ENCODE data around the gene ZNF521.

ZNF521 gene

DNA sequence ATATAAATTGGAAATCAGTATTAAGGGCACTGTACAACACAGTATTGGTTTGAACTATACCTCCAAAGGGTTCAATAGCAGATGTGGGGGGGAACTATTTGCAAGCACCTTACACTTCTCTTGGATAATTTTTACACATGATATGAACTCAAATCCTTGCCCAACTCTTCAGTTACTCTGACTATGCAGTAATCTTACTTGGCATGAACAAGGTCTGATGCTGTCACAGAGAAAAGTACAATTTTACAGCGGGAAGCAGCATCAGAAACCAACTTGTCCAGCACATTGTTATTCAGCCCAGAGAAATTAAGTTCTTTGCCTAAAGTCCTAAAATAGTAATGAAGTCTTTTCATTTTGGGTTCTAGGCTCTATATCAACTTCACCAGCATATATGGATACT, 98.2 kb downstream of the ZNF521 start:
- in situ Hi-C loops (cut with MboI; ENCODE audit: low sequenced_read_pairs), result no loop called here

DNA sequence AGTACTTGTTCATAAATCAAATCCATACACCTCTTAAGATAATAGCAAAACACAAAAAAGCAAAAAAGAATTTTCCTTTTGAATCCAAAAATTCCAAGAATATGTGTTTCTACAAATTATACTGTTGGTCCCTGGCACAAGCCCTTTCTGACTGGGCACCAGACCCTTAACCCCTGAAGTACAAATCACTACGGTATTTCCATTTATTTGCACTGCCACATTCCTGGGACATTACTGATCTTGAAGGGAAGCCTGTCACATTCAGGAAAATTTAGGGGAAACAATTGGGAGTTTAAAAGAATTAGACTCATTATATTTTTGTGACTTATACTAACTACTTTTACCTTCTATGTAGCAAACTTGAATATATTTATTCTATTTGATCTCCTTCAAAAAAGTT, 98.8 kb downstream of the ZNF521 start:
- in situ Hi-C loops (cut with MboI; ENCODE audit: low sequenced_read_pairs), result no loop called here

DNA sequence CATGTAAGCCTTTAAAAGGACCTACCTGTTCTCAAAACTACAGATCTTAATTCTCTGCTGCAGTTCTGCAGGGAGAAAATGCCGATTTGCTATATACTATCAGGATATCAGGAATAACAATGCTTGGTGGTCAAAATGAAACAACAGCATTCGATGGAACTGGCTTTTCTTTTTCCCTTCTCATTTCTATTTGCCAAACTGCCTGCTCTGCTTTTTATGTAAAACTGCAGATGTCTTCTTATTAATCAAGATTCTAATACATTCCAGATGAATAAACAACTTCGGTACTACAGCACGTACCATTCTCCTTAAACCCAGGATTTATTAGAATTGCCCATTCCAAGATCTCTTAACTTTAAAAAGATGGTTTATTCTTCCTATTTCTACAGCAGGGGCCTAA, 100.9 kb downstream of the ZNF521 start:
- in situ Hi-C loops (cut with MboI; ENCODE audit: low sequenced_read_pairs), result no loop called here

DNA sequence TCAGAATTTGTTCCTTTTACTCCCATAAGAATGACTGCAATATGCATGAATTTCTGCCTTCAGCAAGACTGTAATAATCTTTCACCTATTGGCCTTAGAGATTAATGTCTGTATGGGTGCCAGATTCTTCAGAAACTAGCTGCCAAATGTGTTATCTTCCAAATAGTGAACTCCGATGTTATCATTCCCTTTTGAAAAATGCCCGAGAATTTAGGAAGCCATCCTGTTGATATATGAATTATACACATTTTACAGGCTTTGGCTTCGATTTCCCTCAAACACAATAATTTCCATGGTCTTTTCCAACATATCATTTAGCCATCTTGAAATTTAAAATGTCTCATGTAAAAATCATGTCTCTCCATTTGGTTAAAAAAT, 101.5 kb downstream of the ZNF521 start:
- in situ Hi-C loops (cut with MboI; ENCODE audit: low sequenced_read_pairs), result no loop called here

DNA sequence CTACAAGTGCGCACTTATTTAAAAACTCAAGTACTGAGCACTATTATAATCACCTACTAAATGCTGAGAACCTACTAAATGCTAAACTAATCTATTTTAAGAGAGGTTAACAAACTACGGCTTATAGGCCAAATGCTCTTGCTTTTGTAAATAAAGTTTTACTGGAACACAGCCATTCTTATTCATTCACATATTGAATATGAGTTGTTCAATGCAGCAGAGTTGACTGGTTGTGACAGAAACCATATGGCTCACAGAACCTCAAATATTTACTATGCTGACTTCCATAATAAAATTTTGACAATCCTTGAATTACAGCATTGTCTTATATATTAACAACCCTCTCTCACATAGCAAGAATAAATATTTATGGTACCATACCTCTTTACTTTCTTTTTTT, 103.2 kb downstream of the ZNF521 start:
- in situ Hi-C loops (cut with MboI; ENCODE audit: low sequenced_read_pairs), result no loop called here

DNA sequence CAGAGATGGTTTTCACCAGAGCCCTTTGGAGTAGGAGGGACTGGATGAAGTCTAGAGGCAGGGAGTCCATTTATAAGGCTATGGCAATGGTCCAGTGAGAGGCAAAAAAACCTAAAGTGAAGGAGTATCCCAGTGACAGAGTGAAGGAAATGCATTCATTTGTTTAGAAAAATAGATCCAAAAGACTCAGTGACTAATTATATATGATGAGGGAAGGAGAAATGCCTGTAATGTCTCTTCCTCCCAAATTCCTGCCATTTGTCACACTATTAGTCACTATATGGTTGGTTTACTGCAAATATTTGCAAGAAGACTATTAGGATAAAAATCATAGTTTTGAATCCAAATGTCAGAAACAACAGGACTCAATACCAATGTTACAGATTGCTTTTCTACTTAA, 104.2 kb downstream of the ZNF521 start:
- in situ Hi-C loops (cut with MboI; ENCODE audit: low sequenced_read_pairs), result no loop called here

DNA sequence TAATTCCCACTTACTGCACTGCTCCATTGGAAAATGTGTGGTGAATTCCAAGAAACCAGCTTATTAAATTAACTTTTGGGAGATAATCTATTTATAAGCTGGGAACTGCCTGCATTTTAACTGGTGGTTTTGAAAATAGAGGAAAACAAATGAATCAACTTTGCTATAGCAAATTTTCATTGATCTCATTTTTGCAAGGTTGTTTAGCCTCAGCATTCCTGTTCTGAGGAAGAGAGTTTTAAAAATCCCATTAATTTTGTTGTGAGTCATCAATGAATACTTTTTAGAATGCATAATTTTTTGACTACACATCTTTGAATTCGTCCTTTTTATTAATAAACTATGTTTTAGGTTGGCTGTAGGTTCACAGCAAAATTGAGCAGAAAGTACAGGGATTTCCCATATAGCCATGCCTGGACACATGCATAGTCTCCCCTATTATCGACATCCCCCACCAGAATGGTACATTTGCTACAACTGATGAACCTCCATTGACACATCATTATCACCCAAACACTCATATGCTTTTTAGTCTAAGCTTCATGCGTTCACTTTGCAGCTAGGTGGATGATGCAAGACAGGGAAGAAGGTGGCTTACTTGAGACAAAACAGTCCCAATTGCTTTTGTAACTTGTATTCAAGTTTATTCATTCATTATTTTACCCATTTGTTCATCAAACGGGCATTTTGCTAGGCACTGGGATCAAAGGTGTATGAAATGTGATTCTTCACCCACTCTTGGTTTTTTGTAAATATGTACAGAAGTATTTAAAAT, 106.9 kb downstream of the ZNF521 start:
- in situ Hi-C loops (cut with MboI; ENCODE audit: low sequenced_read_pairs), result no loop called here

DNA sequence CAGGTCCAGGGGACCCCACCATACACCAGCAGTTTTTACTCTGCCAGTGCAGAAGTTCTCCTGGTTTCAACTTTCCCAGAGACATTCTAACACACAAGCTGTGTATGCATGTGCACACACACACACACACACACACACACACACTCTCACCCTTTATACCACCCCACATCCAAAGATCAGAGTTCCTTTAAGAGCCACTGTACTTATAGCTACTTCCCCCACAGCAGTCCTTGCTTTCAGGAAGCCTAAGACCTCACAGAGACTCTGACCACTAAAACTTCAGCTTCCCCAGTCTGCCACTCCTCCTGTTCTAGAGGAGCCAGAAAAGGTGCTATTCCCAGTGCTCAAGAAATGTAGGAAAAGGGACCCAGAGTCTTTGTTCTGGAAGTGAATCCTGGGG, 107.8 kb downstream of the ZNF521 start:
- in situ Hi-C loops (cut with MboI; ENCODE audit: low sequenced_read_pairs), result no loop called here

DNA sequence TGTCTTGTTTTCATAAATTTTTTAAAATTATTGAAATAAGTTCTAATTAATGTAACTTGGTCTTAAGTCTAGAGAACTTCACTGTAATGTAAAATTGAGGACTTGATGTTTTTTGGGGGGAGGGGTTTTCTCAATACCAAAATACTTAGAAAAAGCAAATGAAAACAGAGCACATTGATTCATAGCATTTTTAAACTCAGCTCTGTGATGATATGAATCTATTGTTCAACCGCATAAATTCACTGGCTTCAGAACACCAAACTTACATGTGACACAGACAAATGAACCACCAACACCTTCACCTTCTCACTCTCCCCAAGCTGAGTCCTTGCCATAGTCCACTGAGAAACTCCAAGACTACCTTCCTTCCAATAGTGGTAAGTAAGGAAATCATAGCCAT, 108.2 kb downstream of the ZNF521 start:
- in situ Hi-C loops (cut with MboI; ENCODE audit: low sequenced_read_pairs), result no loop called here

DNA sequence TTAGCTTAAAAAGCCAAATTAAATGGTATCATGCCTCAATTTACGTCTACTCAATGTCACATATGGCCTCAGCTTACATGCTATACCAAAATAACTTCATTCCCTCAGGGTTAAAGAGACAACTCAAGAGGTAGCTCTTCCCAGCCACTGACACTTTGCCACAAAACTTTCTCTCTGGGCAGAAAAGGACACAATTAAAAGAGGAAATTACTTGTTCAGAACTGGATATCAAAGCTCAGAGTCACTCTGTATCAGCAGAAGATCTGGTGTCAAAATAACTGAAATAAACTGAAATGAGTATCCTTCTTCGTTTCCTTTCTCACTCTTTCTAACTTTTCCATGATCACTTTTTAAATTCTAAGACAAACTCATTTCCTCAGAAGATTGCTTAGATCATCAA, 108.7 kb downstream of the ZNF521 start:
- in situ Hi-C loops (cut with MboI; ENCODE audit: low sequenced_read_pairs), result no loop called here

DNA sequence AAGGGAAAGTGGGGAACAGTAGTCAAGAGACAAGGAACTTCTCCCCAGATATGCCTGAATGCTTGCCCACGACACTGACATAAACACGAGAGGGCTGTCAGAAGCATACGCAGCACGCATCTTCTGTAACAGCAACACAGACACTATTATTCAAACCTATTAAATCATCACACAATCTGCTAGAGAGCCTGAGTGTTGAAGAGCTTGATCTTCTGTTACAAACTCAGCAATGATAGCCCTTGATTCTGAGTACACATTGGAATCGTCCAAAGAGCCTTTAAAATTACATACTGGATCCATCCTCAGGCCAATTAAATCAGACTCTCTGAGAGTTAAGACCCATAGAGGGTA, 111.6 kb downstream of the ZNF521 start:
- in situ Hi-C loops (cut with MboI; ENCODE audit: low sequenced_read_pairs), result no loop called here

DNA sequence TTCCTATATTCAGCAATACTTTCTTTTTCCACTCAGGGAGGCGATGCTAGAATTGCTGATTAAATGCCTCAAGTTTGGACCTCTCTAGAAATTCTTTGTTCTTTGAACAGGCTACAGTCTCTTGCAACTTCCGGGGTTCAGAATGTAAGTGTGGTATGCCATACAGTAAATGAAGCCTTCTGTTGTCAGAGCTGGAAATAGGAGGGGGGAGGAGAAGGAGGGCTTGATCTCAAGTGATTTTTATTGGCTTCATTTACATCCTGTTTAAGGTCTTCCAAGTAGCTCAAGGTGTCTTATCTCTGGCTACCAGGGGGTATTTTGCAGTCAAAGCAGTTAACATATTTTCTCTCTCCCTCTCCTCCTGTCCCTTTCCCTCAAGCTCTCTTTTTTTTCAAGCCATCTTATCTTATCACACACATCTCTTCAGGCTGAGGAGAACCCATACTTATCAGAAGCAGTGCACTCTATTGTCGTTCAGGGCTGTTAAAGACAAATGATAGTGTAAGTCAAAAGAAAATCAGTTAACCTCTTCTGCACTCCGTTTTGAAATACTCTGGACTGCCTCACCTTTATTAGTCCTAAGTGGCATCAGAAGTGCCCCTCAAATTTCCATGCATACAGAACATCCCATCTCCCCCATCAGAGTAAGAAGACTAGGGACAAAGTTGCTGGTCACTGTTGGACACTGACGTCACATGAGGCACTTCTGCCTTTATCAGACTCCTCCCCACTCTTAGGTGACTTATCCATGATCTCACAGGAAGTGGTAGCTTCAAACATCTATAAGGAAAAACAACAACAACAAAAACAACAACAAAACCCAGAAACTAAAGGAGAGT, 112.2 kb downstream of the ZNF521 start:
- in situ Hi-C loops (cut with MboI; ENCODE audit: low sequenced_read_pairs), result no loop called here

DNA sequence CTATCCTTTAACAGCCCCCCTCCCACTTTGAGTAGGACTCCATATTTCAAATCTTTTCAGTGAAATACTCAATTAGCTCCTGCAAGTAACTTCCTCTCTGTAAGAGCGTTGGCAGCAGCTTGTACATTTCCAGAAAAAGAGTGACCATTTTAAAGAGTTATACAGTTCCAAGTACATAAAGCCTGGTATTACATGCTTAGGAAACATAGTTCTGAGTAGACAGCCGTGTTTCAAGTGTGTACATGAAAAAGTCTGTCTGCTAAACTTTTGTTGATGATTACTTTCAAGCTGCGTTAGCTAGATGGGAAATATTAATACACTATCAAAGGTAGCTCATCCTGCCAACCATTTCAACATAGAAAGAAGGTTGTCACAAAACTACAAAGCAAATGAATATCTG, 112.8 kb downstream of the ZNF521 start:
- in situ Hi-C loops (cut with MboI; ENCODE audit: low sequenced_read_pairs), result no loop called here

DNA sequence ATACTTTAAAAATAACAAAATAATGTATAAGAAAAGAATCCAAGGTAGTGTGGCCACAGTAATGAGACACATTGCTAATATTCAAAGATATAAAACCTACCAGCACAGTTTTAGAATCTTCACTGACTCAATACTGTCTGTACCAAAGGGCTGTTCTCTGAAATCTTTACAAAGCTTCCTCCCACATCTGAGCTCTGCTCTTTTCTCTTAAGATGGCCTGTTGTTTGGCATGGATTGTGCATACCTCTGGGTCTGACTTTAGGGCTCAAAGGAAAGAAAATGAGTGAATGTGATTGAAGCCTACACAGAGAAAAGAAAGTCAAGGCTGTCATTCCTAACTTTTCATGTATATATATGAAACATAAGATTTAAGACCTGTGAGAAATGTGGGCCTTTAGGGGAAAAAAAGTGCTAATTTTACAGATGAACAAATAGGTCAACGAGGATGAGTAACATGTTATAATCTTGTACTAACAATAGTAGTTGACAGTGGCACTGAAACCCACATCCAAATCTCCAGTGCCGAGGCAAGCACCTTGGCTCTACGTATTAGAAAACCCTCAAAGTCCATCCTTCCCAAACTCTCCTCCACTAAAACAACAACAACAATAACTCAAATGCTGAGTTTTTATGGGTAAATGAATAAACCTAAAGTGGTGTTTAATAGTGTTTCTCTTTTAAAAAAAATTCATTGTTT, 114.2 kb downstream of the ZNF521 start:
- in situ Hi-C loops (cut with MboI; ENCODE audit: low sequenced_read_pairs), result no loop called here

DNA sequence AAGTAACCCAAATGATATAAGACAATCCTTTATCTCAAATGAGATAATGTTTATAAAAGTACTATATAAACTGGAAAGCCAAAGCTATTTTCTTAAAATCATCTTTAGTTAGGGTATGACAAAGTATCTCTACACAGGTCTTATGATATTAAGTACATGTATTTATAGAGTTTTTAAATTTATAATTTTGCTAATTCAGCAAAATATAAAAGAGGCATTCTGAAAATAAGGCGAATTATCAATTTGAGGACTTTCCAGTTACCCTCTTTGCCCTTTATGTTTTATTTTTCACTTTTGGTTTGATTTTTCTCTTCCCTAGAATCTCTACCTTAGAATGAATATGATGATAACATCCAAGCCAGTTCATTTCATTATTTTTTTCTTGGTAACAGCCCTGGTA, 115.2 kb downstream of the ZNF521 start:
- in situ Hi-C loops (cut with MboI; ENCODE audit: low sequenced_read_pairs), result no loop called here

DNA sequence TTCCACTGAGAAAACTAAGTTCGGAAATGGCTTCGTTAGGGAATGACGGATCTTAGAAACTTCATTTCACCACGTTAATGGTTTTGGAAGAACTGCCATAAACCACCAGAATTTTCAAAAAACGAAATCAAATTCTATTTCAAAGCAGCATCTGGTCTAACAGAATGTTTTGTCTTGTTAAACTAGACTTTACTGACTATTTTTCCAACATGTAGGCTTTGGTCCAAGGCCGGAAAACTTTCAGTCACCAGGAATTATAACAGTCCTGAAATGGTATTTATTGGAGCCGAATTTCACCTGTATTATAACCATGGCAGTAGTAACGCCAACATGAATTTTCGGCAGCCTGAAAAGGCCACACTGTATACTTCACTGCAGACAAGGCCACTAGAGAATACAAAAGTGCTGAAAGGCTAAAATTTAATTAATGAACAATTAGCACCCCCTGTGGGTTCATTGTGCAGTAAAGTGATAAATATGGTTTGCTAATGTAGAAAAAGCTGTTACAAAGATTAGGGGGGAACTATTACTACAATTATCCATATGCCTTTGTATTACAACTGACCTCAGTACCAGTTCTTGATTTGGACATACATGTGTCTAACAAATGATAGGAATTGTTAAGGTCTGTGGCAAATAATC, 116.4 kb downstream of the ZNF521 start:
- in situ Hi-C loops (cut with MboI; ENCODE audit: low sequenced_read_pairs), result no loop called here

DNA sequence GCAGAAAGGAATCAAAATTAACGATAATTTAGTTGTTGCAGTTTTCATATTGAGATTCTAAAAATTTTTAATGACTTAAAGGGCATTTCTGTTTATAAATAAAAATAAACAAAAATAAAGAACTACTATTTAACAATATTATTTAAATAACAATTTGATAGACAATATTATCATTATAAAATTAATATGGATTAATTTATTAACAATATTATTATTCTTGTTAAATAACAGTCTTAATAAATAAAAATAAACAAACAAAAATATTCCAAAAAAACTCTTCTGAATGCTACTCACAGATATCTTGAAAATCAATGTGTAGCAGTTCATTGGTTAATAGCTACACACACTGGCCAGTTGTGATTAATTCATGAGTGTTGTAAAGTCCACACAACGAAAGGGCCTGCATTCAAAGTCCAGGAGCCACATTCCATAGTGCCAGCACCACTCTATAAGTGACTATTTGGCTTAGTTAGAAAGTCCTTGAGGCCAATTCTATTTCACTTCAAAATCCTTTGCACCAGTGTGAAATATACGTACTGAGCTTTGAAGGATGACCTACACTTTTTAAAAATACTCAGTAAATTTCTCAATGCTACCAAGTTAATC, 117.1 kb downstream of the ZNF521 start:
- in situ Hi-C loops (cut with MboI; ENCODE audit: low sequenced_read_pairs), result no loop called here

DNA sequence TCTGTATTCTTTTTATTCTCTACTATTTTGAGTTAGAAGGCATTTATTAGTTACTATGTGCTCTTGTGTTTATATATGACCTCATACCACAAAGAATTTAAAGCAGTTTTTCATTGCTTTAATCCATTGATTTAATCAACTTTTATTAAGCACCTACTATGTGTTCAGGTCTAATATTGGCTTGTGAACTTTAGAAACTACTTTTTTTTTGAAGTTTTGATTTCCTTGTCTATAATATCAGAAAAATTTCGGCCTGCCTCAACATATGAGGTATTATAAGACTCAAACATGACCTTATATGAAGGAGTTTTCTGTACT, 117.7 kb downstream of the ZNF521 start:
- in situ Hi-C loops (cut with MboI; ENCODE audit: low sequenced_read_pairs), result no loop called here

DNA sequence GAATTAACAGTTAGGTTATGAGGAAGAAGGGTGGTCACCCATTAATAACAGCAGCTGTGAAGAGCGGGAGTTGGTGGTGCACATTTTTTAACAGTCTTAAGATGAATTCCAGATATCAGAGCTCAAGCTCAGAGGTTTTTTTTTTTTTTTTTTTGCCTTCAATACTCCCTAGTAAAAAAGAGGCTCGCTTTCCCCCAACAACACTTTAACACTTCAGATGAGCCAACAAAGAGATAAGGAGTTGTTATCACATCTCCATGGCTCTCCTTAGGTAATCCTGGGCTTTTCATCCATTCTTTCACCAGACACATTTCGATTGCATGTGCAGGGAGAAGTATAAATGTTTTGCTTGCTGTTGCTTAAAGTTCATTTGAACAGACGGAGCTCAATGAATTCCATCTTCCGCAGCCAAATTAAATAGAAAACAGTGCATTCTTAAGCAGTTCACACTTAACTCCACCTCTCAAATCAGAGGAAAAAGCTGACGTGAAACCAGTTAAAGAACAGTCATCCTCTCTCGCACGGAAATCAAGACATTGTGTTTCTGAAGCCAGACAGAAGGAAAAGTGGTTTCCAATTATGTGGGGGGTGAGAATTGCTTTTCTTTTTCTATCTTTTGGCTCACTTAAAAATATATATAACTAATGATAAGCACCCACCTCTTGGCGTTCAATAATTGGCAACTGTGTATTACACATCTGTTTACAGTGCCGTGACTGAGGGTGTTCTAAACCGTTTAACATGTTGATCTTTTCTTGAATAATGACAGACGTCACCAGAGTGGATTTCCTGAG, 118.2 kb downstream of the ZNF521 start:
- in situ Hi-C loops (cut with MboI; ENCODE audit: low sequenced_read_pairs), result no loop called here

DNA sequence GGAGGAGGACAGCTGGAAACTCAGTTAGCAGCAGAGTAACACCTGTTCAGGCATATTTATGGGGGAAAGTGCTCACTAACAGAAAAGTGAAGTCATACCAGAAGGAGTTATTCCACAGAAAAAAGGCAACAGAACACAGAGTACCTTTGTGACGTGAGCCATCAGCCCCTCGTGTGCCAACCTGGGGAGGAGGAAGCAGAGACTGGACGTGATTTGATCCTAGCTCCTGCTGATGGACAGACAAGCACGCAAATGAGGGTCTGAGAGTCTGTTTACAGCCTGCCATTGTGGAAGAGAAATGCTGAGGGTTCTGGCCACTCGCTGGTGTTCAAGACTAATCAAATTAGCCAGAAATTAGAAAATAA, 120.7 kb downstream of the ZNF521 start:
- in situ Hi-C loops (cut with MboI; ENCODE audit: low sequenced_read_pairs), result no loop called here

All from HL-60/S4 treated with phorbol 12-myristate 13-acetate at 8.2 ng/mL for 4 days and 3 days (cell line).